A549 (cell line): Measurements from ENCODE around the gene PSMF1. TPM values are rescaled to one million over a fixed set of nuclear protein-coding genes. Genes with fewer than 3 reads are reported as not detected.
"Not testable (repeated sequence)": the region's sequence is repeated elsewhere in the genome, so short reads cannot be mapped to it uniquely, and the experiment has no call there.

Experiments
- ATAC-seq, 2 experiments: fragments of 200-7000 bp in 1 of 2; fragments of >200 bp in 1 of 2; cut with Nextera tagmentation in 1 of 2; cut with Tn5 transposase in 1 of 2; 3 replicates each; pipeline versions ENCODE4 v1.8.0 to v1.9.1; 2018 to 2020; ENCODE audit warnings: mild to moderate bottlenecking in 1 of 2, moderate library complexity in 1 of 2
- CTCF ChIA-PET: fragments of 300-600 bp; sonication (Branson Sonifier 250); formaldehyde crosslinking; extraction: SDS; loops from one replicate; lab custom pipeline; 2021; ENCODE audit warnings: antibody characterized with exemption, inconsistent platforms; lab: Yijun Ruan, JAX
- POLR2A ChIA-PET: fragments of 350-600 bp; formaldehyde crosslinking; extraction: SDS; loops from one replicate; lab custom pipeline; 2021; ENCODE audit warnings: antibody characterized with exemption, inconsistent platforms; lab: Yijun Ruan, JAX
- DNase-seq, 2 experiments: peaks; one replicate each; pipeline versions ENCODE4 v3.0.0 to v3.0.0-alpha.2; 2011 to 2016; ENCODE audit warnings: low read depth in 1 of 2, low spot score in 1 of 2
- FAIRE-seq: peaks from 2 replicates; lab custom pipeline; 2011; peaks lifted over from hg19 to GRCh38; lab: Jason Lieb, UNC
- H3K27ac ChIP-seq, 2 experiments: fragments of >200 bp; sonication (Bioruptor Twin); formaldehyde crosslinking; 3 replicates each; pipeline ENCODE4 v1.5.1; 2016 to 2017
- H3K4me1 ChIP-seq: fragments of >200 bp; sonication (Bioruptor Twin); formaldehyde crosslinking; 3 replicates; pipeline ENCODE4 v1.6.1; 2016
- H3K4me2 ChIP-seq: fragments of >200 bp; sonication (Bioruptor Twin); formaldehyde crosslinking; 3 replicates; pipeline ENCODE4 v1.6.1; 2016
- H3K4me3 ChIP-seq: fragments of >200 bp; sonication (Bioruptor Twin); formaldehyde crosslinking; 3 replicates; pipeline ENCODE4 v1.5.1; 2016
- H3K9me3 ChIP-seq: fragments of >200 bp; sonication (Bioruptor Twin); formaldehyde crosslinking; 3 replicates; pipeline ENCODE4 v1.6.1; 2016
- BHLHE40 ChIP-seq: IDR thresholded peaks from 2 replicates; pipeline ENCODE4 v1.6.1; 2012; ENCODE audit warnings: low read depth, low read length, inconsistent platforms
- CBX8 ChIP-seq: fragments of 200-600 bp; sonication (generic); IDR thresholded peaks from 2 replicates; pipeline ENCODE4 v1.6.1; 2016
- CEBPB ChIP-seq, 2 experiments: fragments of >200 bp in 1 of 2; sonication (Bioruptor Twin) in 1 of 2; formaldehyde crosslinking in 1 of 2; IDR thresholded peaks; 2 replicates each; pipeline ENCODE4 v1.6.1; 2012 to 2016
- EHMT2 ChIP-seq: fragments of 200-600 bp; sonication (generic); IDR thresholded peaks from 2 replicates; pipeline ENCODE4 v1.6.1; 2016; ENCODE audit warnings: antibody characterized with exemption, low read depth, mild to moderate bottlenecking, moderate library complexity
- FOSL2 ChIP-seq, 2 experiments: fragments of 450-650 bp in 1 of 2; fragments of >200 bp in 1 of 2; sonication (Bioruptor Twin) in 1 of 2; formaldehyde crosslinking; IDR thresholded peaks; 2 replicates each; pipeline versions ENCODE4 v1.5.0 to v1.6.1; 2016 to 2020; ENCODE audit warnings: mild to moderate bottlenecking in 1 of 2, moderate library complexity in 1 of 2
- HDAC2 ChIP-seq: fragments of 200-600 bp; sonication (generic); IDR thresholded peaks from 2 replicates; pipeline ENCODE4 v1.6.1; 2016
- HOXB13 ChIP-seq: fragments of 250-450 bp; sonication (Bioruptor Pico); IDR thresholded peaks from 2 replicates; pipeline ENCODE4 v1.5.0; 2020; ENCODE audit warnings: low read depth, mild to moderate bottlenecking, moderate library complexity
- HOXB5 ChIP-seq: fragments of 250-450 bp; sonication (Bioruptor Pico); IDR thresholded peaks from 2 replicates; pipeline ENCODE4 v1.5.0; 2020; ENCODE audit warnings: mild to moderate bottlenecking, moderate library complexity
- POLR2A ChIP-seq: IDR thresholded peaks from 2 replicates; pipeline ENCODE4 v1.6.1; 2012; ENCODE audit warnings: mild to moderate bottlenecking, low read length
- POLR2AphosphoS2 ChIP-seq: conservative IDR thresholded peaks from 2 replicates; pipeline ENCODE4 v1.6.1; 2012; ENCODE audit warnings: low read length, improper control_type of control experiment, inconsistent platforms
- RAD21 ChIP-seq, 2 experiments: fragments of >200 bp in 1 of 2; sonication (Bioruptor Twin) in 1 of 2; formaldehyde crosslinking in 1 of 2; IDR thresholded peaks in 1 of 2; conservative IDR thresholded peaks in 1 of 2; 2 replicates in 1 of 2; 3 replicates in 1 of 2; pipeline ENCODE4 v1.6.1; 2012 to 2018; ENCODE audit warnings: inconsistent platforms in 1 of 2
- SMC3 ChIP-seq: fragments of >200 bp; sonication (Bioruptor Twin); formaldehyde crosslinking; IDR thresholded peaks from 3 replicates; pipeline ENCODE4 v1.6.1; 2018; ENCODE audit warnings: inconsistent platforms
- WGBS: methylation state at CpG from one replicate; pipeline ENCODE4 v1.1.6; 2017; ENCODE audit errors: missing lambda C conversion rate; 5-methylcytosine and 5-hydroxymethylcytosine counted together
- polyA plus RNA-seq, 4 experiments: library from polyadenylated mRNA; depleted of rRNA in 3 of 4; stranded (reverse); fragments of >200 nt; fragmentation: RNase III in 1 of 4; extraction: RNeasy Plus Mini Kit Qiagen cat#74134 plus additional on column Dnase treatment in 1 of 4; gene quantifications; 2 replicates in 3 of 4; 3 replicates in 1 of 4; pipeline ENCODE4 v1.2.3, GENCODE V29; 2011 to 2017
- TF ChIP-seq, protein P1 (sequence below): fragments of >200 bp; sonication (Bioruptor Twin); formaldehyde crosslinking; IDR thresholded peaks from 3 replicates; pipeline ENCODE4 v1.5.1; 2016
- TF ChIP-seq, protein P2 (sequence below): IDR thresholded peaks from 2 replicates; pipeline ENCODE4 v1.6.1; 2012; ENCODE audit warnings: low read depth, borderline replicate concordance

PSMF1 gene
- polyA plus RNA-seq, 2 of the 4 experiments (the other 2 are of a cell fraction) = 123 to 157 TPM

DNA sequence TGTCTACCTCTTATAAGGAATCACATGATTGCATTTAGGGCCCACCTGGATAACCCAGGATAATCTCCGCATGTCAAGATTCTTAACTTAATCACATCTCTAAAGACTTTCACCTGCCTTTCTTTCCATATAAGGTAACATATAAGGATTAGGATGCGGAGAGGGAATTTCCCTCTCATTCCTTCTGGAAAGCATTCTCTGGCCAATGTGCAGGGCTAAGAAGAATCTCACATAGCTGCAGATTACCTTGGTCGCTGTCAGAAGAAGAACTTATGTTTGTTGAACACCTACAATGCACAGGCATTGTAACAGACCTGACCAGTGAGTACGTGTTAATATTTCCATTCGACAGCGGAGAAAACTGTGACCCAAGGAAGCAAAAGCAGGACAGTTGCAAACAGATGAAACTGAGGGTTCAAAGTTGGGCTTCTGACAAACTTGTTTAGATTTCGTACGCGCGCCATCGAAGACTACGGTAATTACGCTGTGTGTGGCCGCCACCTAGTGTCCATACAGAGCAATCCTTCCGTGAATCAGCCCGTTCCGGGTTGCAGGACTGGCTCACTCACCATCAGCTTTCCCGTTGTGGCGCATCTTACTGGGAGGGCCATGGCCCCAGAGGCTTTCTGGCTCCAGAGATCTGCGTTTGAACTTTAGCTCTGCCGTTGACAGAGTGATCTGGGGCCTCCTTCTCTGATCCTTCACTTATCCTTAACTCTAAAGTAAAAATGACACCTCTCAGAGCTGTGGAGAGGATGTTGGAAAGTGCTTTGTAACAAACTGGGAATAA lies 94.4 kb downstream of the PSMF1 start:
- no peak overlapping the region for H3K27ac ChIP-seq
- ChIA-PET POLR2A (no interaction called here), CTCF (interaction anchor here (0.6 to 10.0 kb wide), 48 partner anchors 9 to 475 kb away, joined by 3 to 81 read pairs (median 5); partner anchors contain the start of genes C20orf202, FAM110A and TMEM74B)
- ATAC-seq = peak; percentile 96 to 99
- peak; percentile 54 for FAIRE-seq
- WGBS = 15% methylated on average over 21 of the region's 21 CpGs
- TF ChIP-seq SMC3 (peak; percentile 79), RAD21 (conservative IDR thresholded peaks at IDR 0.05 in 1 of 2, IDR thresholded peaks at IDR 0.05 in 1 of 2) (peak; percentile 89 to 91), CBX8 (no peak), FOSL2 (IDR thresholded peaks at IDR 0.05) (no peak), FOSL2 (CRISPR knock-in tag; IDR thresholded peaks at IDR 0.05) (0 out of 2 replicates have a peak, but pooled peaks have one; percentile 15)
- TF ChIP-seq, protein P1, sequence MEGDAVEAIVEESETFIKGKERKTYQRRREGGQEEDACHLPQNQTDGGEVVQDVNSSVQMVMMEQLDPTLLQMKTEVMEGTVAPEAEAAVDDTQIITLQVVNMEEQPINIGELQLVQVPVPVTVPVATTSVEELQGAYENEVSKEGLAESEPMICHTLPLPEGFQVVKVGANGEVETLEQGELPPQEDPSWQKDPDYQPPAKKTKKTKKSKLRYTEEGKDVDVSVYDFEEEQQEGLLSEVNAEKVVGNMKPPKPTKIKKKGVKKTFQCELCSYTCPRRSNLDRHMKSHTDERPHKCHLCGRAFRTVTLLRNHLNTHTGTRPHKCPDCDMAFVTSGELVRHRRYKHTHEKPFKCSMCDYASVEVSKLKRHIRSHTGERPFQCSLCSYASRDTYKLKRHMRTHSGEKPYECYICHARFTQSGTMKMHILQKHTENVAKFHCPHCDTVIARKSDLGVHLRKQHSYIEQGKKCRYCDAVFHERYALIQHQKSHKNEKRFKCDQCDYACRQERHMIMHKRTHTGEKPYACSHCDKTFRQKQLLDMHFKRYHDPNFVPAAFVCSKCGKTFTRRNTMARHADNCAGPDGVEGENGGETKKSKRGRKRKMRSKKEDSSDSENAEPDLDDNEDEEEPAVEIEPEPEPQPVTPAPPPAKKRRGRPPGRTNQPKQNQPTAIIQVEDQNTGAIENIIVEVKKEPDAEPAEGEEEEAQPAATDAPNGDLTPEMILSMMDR = peak; percentile 92
- no peak overlapping the region for H3K4me3 ChIP-seq
- H3K4me2 ChIP-seq = peak overlapping the region; percentile 60
- no peaks in the 10 kb centered on the region for H3K9me3 ChIP-seq
- DNase-seq = peak; percentile 82 to 83
- no peaks in the 10 kb centered on the region for H3K4me1 ChIP-seq

DNA sequence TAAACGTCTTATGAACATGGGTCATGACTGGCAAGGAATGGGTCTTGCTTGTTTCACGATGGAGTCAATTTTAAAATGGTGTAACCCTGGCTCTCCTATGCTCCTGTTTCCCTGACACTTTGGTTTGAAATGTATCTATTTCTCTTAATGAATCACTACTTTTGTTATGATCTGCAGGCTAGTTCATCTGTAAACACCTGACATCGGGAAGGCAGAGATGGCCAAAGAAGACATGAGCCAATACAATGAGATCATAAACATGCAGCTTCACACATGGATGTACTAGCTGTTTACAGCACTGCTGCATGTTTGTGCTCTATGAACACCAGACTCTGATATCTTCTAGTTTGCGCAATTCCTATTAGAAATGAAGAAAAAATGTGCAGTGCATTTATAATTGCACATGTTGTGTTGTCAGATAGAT lies 96.4 kb downstream of the PSMF1 start:
- TF ChIP-seq POLR2AphosphoS2 (no peak), CEBPB (IDR thresholded peaks at IDR 0.05) (0 out of 4 replicates have a peak, but pooled peaks of 1 of the 2 experiments have one; percentile 28)
- TF ChIP-seq, all 56 proteins: peak for 1
- DNase-seq = no peak
- Histone ChIP-seq H3K27ac (no peak overlapping the region), H3K4me3 (no peak overlapping the region), H3K4me1 (no peaks in the 10 kb centered on the region), H3K9me3 (no peaks in the 10 kb centered on the region), H3K4me2 (no peak overlapping the region)
- ChIA-PET CTCF (interaction anchor here (2.1 to 10.0 kb wide), 2 partner anchors 29 to 398 kb away, joined by 12 to 81 read pairs; no protein-coding TSS in a partner anchor), POLR2A (no interaction called here)
- no peak for ATAC-seq
- whole genome bisulfite sequencing = 31% methylated on average over 4 of the region's 4 CpGs
- no peak for FAIRE-seq

DNA sequence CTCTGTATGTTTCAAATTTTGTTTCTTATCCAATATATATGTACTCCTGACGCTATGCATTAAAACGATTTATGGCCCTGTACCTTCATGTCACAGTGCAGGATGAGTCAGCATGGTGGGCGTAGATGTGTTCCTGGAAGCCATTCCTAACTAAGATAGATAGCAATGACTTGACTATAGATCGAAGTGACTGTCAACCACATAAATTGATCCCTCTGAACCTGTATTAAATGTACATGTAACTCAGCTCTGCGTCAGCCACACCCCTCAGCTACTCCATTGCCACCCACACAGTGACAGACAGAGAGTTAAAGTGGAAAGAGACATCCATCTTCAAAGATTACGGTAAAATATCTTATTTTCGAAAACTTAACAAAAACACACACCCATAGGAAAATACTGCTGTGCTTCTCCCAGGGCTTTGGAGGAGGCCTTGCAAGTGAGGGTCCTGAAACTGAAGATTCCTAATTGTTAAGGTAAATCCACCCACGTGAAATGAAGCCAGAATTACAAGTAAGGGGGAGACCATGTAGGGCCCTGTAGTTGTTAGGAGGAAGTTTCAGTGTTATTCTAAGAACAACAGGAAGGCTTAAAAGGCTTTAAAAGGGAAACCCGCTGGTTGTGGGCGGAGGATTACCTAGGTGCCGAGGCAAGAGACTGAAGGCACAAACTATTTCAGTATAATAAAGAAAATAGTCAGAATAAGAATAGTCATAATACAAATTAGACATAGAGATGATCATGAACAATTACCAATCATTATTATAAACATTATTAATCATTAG lies 97.2 kb downstream of the PSMF1 start:
- FAIRE-seq (no peak), DNase-seq (no peak), ATAC-seq (no peak)
- ChIA-PET POLR2A (no interaction called here), CTCF (interaction anchor here (10.0 kb wide), 1 partner anchor 398 kb away, joined by 81 read pairs; no protein-coding TSS in a partner anchor)
- no peaks in the 10 kb centered on the region for H3K9me3 ChIP-seq
- H3K27ac ChIP-seq = no peak overlapping the region
- H3K4me1 ChIP-seq = no peaks in the 10 kb centered on the region
- no peak overlapping the region for H3K4me3 ChIP-seq
- 69% methylated on average over 11 of the region's 11 CpGs for WGBS
- TF ChIP-seq, protein P2, sequence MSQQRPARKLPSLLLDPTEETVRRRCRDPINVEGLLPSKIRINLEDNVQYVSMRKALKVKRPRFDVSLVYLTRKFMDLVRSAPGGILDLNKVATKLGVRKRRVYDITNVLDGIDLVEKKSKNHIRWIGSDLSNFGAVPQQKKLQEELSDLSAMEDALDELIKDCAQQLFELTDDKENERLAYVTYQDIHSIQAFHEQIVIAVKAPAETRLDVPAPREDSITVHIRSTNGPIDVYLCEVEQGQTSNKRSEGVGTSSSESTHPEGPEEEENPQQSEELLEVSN = no peak
- TF ChIP-seq HDAC2 (no peak), RAD21 (conservative IDR thresholded peaks at IDR 0.05 in 1 of 2, IDR thresholded peaks at IDR 0.05 in 1 of 2) (no peak), EHMT2 (no peak), FOSL2 (IDR thresholded peaks at IDR 0.05) (no peak), FOSL2 (CRISPR knock-in tag; IDR thresholded peaks at IDR 0.05) (no peak), HOXB5 (no peak), BHLHE40 (no peak), HOXB13 (CRISPR knock-in tag) (no peak), POLR2A (no peak)
- H3K4me2 ChIP-seq = no peak overlapping the region

DNA sequence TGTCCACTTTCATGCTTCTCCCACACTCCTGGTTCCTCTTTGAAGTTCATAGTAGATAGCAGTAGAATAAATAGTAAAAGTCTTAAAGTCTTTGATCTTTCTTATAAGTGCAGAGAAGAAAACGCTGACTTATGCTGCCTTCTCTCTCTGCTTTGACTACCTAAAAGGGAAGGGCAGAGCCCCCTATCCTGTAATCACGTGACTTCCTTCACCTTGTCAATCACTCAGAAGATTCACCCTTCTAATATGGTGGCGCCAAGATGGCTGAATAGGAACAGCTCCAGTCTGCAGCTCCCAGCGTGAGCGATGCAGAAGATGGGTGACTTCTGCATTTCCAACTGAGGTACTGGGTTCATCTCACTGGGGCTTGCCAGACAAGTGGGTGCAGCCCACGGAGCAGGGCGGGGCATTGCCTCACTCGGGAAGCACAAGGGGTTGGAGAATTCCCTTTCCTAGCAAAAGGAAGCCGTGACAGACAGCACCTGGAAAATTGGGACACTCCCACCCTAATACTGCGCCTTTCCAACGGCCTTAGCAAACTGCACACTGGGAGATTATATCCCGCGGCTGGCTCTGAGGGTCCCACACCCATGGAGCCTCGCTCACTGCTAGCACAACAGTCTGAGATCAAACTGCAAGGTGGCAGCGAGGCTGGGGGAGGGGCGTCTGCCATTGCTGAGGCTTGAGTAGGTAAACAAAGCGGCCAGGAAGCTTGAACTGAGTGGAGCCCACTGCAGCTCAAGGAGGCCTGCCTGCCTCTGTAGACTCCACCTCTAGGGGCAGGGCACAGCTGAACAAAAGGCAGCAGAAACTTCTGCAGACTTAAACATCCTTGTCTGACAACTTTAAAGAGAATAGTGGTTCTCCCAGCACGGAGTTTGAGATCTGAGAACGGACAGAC lies 98.4 kb downstream of the PSMF1 start:
- FAIRE-seq, H3K4me1 ChIP-seq, POLR2A ChIA-PET, H3K9me3 ChIP-seq, ATAC-seq, H3K27ac ChIP-seq, DNase-seq, H3K4me3 ChIP-seq: not testable (repeated sequence)
- 0 out of 3 replicates have a peak overlapping the region, but pooled peaks have one; percentile 16 for H3K4me2 ChIP-seq
- WGBS = 45% methylated on average over 19 of the region's 19 CpGs
- CTCF ChIA-PET = interaction anchor here (1.2 to 10.0 kb wide), 3 partner anchors 11 to 400 kb away, joined by 3 to 81 read pairs (median 4); no protein-coding TSS in a partner anchor
